ENCODE results near the gene PPP1R3F.

PPP1R3F gene

GRCh38 chrX:49249071-49249470, 20.5 kb upstream of the PPP1R3F start:
- no peak for DNase-seq (ENCODE audit: low spot score)

GRCh38 chrX:49249616-49250015, 20.0 kb upstream of the PPP1R3F start:
- no peak for DNase-seq (ENCODE audit: low spot score)

GRCh38 chrX:49250066-49250465, 19.5 kb upstream of the PPP1R3F start:
- DNase-seq (ENCODE audit: low spot score) = no peak

GRCh38 chrX:49250578-49250977, 19.0 kb upstream of the PPP1R3F start:
- DNase-seq (ENCODE audit: low spot score) = no peak

GRCh38 chrX:49251325-49251724, 18.3 kb upstream of the PPP1R3F start:
- DNase-seq (ENCODE audit: low spot score) = no peak

GRCh38 chrX:49254639-49255038, 15.0 kb upstream of the PPP1R3F start:
- no peak for DNase-seq (ENCODE audit: low spot score)

GRCh38 chrX:49256268-49256995, 13.2 kb upstream of the PPP1R3F start:
- DNase-seq (ENCODE audit: low spot score) = no peak

- no peak for DNase-seq (ENCODE audit: low spot score)
Observed at GRCh38 chrX:49257074-49257790, 12.4 kb upstream of the PPP1R3F start.

- DNase-seq (ENCODE audit: low spot score) = no peak
Observed at GRCh38 chrX:49257846-49258748, 11.5 kb upstream of the PPP1R3F start.

GRCh38 chrX:49258749-49259124, 10.9 kb upstream of the PPP1R3F start:
- DNase-seq (ENCODE audit: low spot score) = no peak

- no peak for DNase-seq (ENCODE audit: low spot score)
Observed at GRCh38 chrX:49260221-49260985, 9.2 kb upstream of the PPP1R3F start.

GRCh38 chrX:49262603-49263002, 7.0 kb upstream of the PPP1R3F start:
- no peak for DNase-seq (ENCODE audit: low spot score)

- no peak for DNase-seq (ENCODE audit: low spot score)
Observed at GRCh38 chrX:49263631-49264030, 6.0 kb upstream of the PPP1R3F start.

GRCh38 chrX:49264460-49264859, 5.1 kb upstream of the PPP1R3F start, which contains the start of gene FOXP3:
Gene FOXP3, minus strand, starts transcription at chrX:49264710. Its CDS starts 6,205 bp downstream, at chrX:49258505.
- DNase-seq (ENCODE audit: low spot score) = no peak

GRCh38 chrX:49266523-49267445, 2.8 kb upstream of the PPP1R3F start:
- no peak for DNase-seq (ENCODE audit: low spot score)

GRCh38 chrX:49268702-49269009, 937 bp upstream of the PPP1R3F start:
- no peak for DNase-seq (ENCODE audit: low spot score)

GRCh38 chrX:49269010-49269766, 405 bp upstream of the PPP1R3F start:
- DNase-seq (ENCODE audit: low spot score) = peak; percentile 90

- DNase-seq (ENCODE audit: low spot score) = no peak
Observed at GRCh38 chrX:49270249-49270921, 792 bp downstream of the PPP1R3F start.

- DNase-seq (ENCODE audit: low spot score) = no peak
Observed at GRCh38 chrX:49271341-49271740, 1.7 kb downstream of the PPP1R3F start.

- DNase-seq (ENCODE audit: low spot score) = no peak
Observed at GRCh38 chrX:49272421-49272820, 2.8 kb downstream of the PPP1R3F start.
